CD4-positive, alpha-beta T cell treated with Interleukin-2 at 100 ng/mL for 4 hours (primary cell): ENCODE results near the gene SUPT16H.
A peak's percentile ranks its signal among the peaks of the same experiment; 100 is the strongest.
"Not testable (repeated sequence)": the region's sequence is repeated elsewhere in the genome, so short reads cannot be mapped to it uniquely, and the experiment has no call there.

Source experiments
- DNase-seq: peaks from one replicate; pipeline ENCODE4 v3.0.0-alpha.2; 2020; ENCODE audit warnings: low spot score

SUPT16H gene

GRCh38 chr14:21367582-21368144, 16.2 kb downstream of the SUPT16H start:
- no peak for DNase-seq

- DNase-seq: no peak
Measured at GRCh38 chr14:21356511-21356910, 27.3 kb downstream of the SUPT16H start.

- no peak for DNase-seq
Measured at GRCh38 chr14:21352587-21352986, 31.2 kb downstream of the SUPT16H start.

- no peak for DNase-seq
Measured at GRCh38 chr14:21350539-21350938, 33.3 kb downstream of the SUPT16H start.

GRCh38 chr14:21347201-21347600, 36.6 kb downstream of the SUPT16H start:
- no peak for DNase-seq

- no peak for DNase-seq
Measured at GRCh38 chr14:21346532-21347135, 37.2 kb downstream of the SUPT16H start.

- DNase-seq: no peak
Measured at GRCh38 chr14:21343035-21343794, 40.6 kb downstream of the SUPT16H start.

GRCh38 chr14:21334202-21334906, 49.5 kb downstream of the SUPT16H start:
- DNase-seq: no peak

GRCh38 chr14:21332950-21333349, 50.9 kb downstream of the SUPT16H start:
- no peak for DNase-seq

- no peak for DNase-seq
Measured at GRCh38 chr14:21326972-21327371, 56.8 kb downstream of the SUPT16H start.

GRCh38 chr14:21322716-21323115, 61.1 kb downstream of the SUPT16H start:
- no peak for DNase-seq

GRCh38 chr14:21320913-21321312, 62.9 kb downstream of the SUPT16H start:
- no peak for DNase-seq

- no peak for DNase-seq
Measured at GRCh38 chr14:21317398-21317797, 66.4 kb downstream of the SUPT16H start.

GRCh38 chr14:21313512-21313911, 70.3 kb downstream of the SUPT16H start:
- no peak for DNase-seq

GRCh38 chr14:21311614-21312013, 72.2 kb downstream of the SUPT16H start:
- no peak for DNase-seq

GRCh38 chr14:21309956-21310355, 73.9 kb downstream of the SUPT16H start:
- no peak for DNase-seq

- no peak for DNase-seq
Measured at GRCh38 chr14:21309238-21309636, 74.6 kb downstream of the SUPT16H start.

- peak; percentile 86 for DNase-seq
Measured at GRCh38 chr14:21308479-21309237, 75.2 kb downstream of the SUPT16H start.

GRCh38 chr14:21308132-21308478, 75.7 kb downstream of the SUPT16H start:
- DNase-seq: no peak

- DNase-seq: no peak
Measured at GRCh38 chr14:21307637-21308036, 76.2 kb downstream of the SUPT16H start.

GRCh38 chr14:21302836-21303140, 81.0 kb downstream of the SUPT16H start:
- not testable (repeated sequence) for DNase-seq
